A673 (cell line): ENCODE data around the gene NPAS1.

ENCODE experiments used
- EZH2 ChIP-seq: fragments of 200-600 bp; sonication (generic); IDR thresholded peaks from 2 replicates; pipeline ENCODE4 v1.6.1; 2017; ENCODE audit warnings: borderline replicate concordance, low read depth, mild to moderate bottlenecking, mixed read lengths, antibody characterized with exemption, low read length; ENCODE audit not compliant: poor library complexity, severe bottlenecking
- TF ChIP-seq, protein P1 (sequence below): fragments of 300-800, 200-600 bp; sonication (generic); conservative IDR thresholded peaks from 2 replicates; pipeline ENCODE4 v1.5.1; 2017; ENCODE audit warnings: low read depth, mild to moderate bottlenecking, antibody characterized with exemption, low read length, moderate library complexity, mixed read lengths

- TF ChIP-seq, protein P1, sequence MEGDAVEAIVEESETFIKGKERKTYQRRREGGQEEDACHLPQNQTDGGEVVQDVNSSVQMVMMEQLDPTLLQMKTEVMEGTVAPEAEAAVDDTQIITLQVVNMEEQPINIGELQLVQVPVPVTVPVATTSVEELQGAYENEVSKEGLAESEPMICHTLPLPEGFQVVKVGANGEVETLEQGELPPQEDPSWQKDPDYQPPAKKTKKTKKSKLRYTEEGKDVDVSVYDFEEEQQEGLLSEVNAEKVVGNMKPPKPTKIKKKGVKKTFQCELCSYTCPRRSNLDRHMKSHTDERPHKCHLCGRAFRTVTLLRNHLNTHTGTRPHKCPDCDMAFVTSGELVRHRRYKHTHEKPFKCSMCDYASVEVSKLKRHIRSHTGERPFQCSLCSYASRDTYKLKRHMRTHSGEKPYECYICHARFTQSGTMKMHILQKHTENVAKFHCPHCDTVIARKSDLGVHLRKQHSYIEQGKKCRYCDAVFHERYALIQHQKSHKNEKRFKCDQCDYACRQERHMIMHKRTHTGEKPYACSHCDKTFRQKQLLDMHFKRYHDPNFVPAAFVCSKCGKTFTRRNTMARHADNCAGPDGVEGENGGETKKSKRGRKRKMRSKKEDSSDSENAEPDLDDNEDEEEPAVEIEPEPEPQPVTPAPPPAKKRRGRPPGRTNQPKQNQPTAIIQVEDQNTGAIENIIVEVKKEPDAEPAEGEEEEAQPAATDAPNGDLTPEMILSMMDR, result no peak
- no peak for TF ChIP-seq EZH2
These were observed 41.3 kb upstream of the NPAS1 start for GRCh38 chr19:46978171-46978869.
